Liver (tissue), 9 donors: ENCODE results near the gene IGF2R. TPM values are rescaled to one million over a fixed set of nuclear protein-coding genes. Genes with fewer than 3 reads are reported as not detected.

Experiments
- DNase-seq: peaks from one replicate; pipeline ENCODE4 v3.0.0-alpha.2; 2017; ENCODE audit warnings: low spot score
- H3K27ac ChIP-seq, 2 donors: one replicate each; pipeline ENCODE4 v1.7.0; 2013; ENCODE audit warnings: inconsistent platforms in 2 of 2, low read length in 2 of 2, control low read depth in 1 of 2, low read depth in 1 of 2, mild to moderate bottlenecking in 1 of 2
- H3K27me3 ChIP-seq, 4 donors: one replicate each; pipeline versions ENCODE4 v1.6.1 to v1.7.0; 2013; ENCODE audit warnings: low read length in 3 of 4, inconsistent platforms in 1 of 4, mild to moderate bottlenecking in 1 of 4, moderate library complexity in 1 of 4; ENCODE audit not compliant: control insufficient read depth in 4 of 4, insufficient read depth in 4 of 4
- H3K36me3 ChIP-seq, 4 donors: one replicate each; pipeline versions ENCODE4 v1.6.1 to v1.7.0; 2013; ENCODE audit warnings: low read length in 3 of 4, mild to moderate bottlenecking in 3 of 4, low read depth in 1 of 4, moderate library complexity in 1 of 4; ENCODE audit not compliant: control insufficient read depth in 4 of 4, insufficient read depth in 3 of 4
- H3K4me1 ChIP-seq, 4 donors: one replicate each; pipeline versions ENCODE4 v1.6.1 to v1.7.0; 2013; ENCODE audit warnings: low read length in 3 of 4, mild to moderate bottlenecking in 3 of 4, moderate library complexity in 1 of 4; ENCODE audit not compliant: control insufficient read depth in 4 of 4, insufficient read depth in 4 of 4
- H3K4me3 ChIP-seq, 3 donors: one replicate each; pipeline versions ENCODE4 v1.6.1 to v1.7.0; 2013; ENCODE audit warnings: low read length in 3 of 3, control low read depth in 1 of 3, low read depth in 1 of 3, mild to moderate bottlenecking in 1 of 3
- H3K9ac ChIP-seq, 2 donors: one replicate each; pipeline ENCODE4 v1.7.0; 2013; ENCODE audit warnings: low read length in 2 of 2, mild to moderate bottlenecking in 2 of 2, moderate library complexity in 2 of 2, control low read depth in 1 of 2, low read depth in 1 of 2
- H3K9me3 ChIP-seq, 4 donors: one replicate each; pipeline versions ENCODE4 v1.6.1 to v1.7.0; 2013; ENCODE audit warnings: low read length in 3 of 4; ENCODE audit not compliant: control insufficient read depth in 4 of 4
- FOXA2 ChIP-seq: IDR thresholded peaks from 2 replicates; pipeline ENCODE4 v1.6.1; 2016; ENCODE audit warnings: antibody characterized with exemption
- GABPA ChIP-seq, 2 donors: IDR thresholded peaks in 1 of 2; conservative IDR thresholded peaks in 1 of 2; 2 replicates each; pipeline ENCODE4 v1.6.1; 2016; ENCODE audit warnings: antibody characterized with exemption in 2 of 2, mild to moderate bottlenecking in 1 of 2, moderate library complexity in 1 of 2
- HNF4A ChIP-seq, 2 donors: conservative IDR thresholded peaks; 2 replicates each; pipeline ENCODE4 v1.6.1; 2016; ENCODE audit warnings: antibody characterized with exemption in 2 of 2, mild to moderate bottlenecking in 2 of 2
- JUND ChIP-seq, 2 donors: IDR thresholded peaks; 2 replicates each; pipeline ENCODE4 v1.6.1; 2016; ENCODE audit warnings: antibody characterized with exemption in 2 of 2
- NR2F2 ChIP-seq: IDR thresholded peaks from 2 replicates; pipeline ENCODE4 v1.6.1; 2016; ENCODE audit warnings: antibody characterized with exemption
- RAD21 ChIP-seq, 2 donors: IDR thresholded peaks; 2 replicates each; pipeline ENCODE4 v1.6.1; 2016; ENCODE audit warnings: antibody characterized with exemption in 2 of 2, mild to moderate bottlenecking in 2 of 2
- REST ChIP-seq: IDR thresholded peaks from 2 replicates; pipeline ENCODE4 v1.6.1; 2016; ENCODE audit warnings: antibody characterized with exemption, mild to moderate bottlenecking
- RXRA ChIP-seq, 2 donors: IDR thresholded peaks; 2 replicates each; pipeline ENCODE4 v1.6.1; 2017 to 2018; ENCODE audit warnings: antibody characterized with exemption in 2 of 2, mild to moderate bottlenecking in 1 of 2
- SP1 ChIP-seq: IDR thresholded peaks from 2 replicates; pipeline ENCODE4 v1.6.1; 2018; ENCODE audit warnings: antibody characterized with exemption, mild to moderate bottlenecking
- TAF1 ChIP-seq: conservative IDR thresholded peaks from 2 replicates; pipeline ENCODE4 v1.6.1; 2016; ENCODE audit warnings: antibody characterized with exemption, mild to moderate bottlenecking
- YY1 ChIP-seq: IDR thresholded peaks from 2 replicates; pipeline ENCODE4 v1.6.1; 2016; ENCODE audit warnings: antibody characterized with exemption, mild to moderate bottlenecking
- WGBS: extraction: QIAGEN DNeasy Blood & Tissue Kit; methylation state at CpG from one replicate; pipeline ENCODE4 v1.1.7; 2013; 5-methylcytosine and 5-hydroxymethylcytosine counted together
- polyA plus RNA-seq, 2 donors: library from polyadenylated mRNA; stranded (reverse) in 1 of 2; unstranded in 1 of 2; fragments of 200-250 nt in 1 of 2; fragments of >200 nt in 1 of 2; fragmentation: Nextera tagmentation in 1 of 2; extraction: Ambion mirVana in 1 of 2; gene quantifications; one replicate each; pipeline versions ENCODE4 v1.2.1 to v1.2.3, GENCODE V29; 2013 to 2015
- total RNA-seq, 2 donors: library from RNA; depleted of rRNA; stranded (reverse); fragments of >200 nt; gene quantifications; one replicate each; pipeline ENCODE4 v1.2.3, GENCODE V29; 2014
- TF ChIP-seq, protein P1 (sequence below): IDR thresholded peaks from 2 replicates; pipeline ENCODE4 v1.6.1; 2016; ENCODE audit warnings: antibody characterized with exemption
- TF ChIP-seq, protein P2 (sequence below): fragments of 150-350 bp; IDR thresholded peaks from 2 replicates; pipeline ENCODE4 v1.5.1; 2017; ENCODE audit warnings: improper control_type of control experiment, low read depth, low read length; ENCODE audit not compliant: missing input control
- TF ChIP-seq, protein P3 (sequence below): IDR thresholded peaks from 2 replicates; pipeline ENCODE4 v1.6.1; 2016; ENCODE audit warnings: antibody characterized with exemption
- donor health status: healthy.
- donor health status: healthy.
- donor health status: healthy.
- donor health status: healthy.
- donor health status: healthy.

The IGF2R gene, protein sequence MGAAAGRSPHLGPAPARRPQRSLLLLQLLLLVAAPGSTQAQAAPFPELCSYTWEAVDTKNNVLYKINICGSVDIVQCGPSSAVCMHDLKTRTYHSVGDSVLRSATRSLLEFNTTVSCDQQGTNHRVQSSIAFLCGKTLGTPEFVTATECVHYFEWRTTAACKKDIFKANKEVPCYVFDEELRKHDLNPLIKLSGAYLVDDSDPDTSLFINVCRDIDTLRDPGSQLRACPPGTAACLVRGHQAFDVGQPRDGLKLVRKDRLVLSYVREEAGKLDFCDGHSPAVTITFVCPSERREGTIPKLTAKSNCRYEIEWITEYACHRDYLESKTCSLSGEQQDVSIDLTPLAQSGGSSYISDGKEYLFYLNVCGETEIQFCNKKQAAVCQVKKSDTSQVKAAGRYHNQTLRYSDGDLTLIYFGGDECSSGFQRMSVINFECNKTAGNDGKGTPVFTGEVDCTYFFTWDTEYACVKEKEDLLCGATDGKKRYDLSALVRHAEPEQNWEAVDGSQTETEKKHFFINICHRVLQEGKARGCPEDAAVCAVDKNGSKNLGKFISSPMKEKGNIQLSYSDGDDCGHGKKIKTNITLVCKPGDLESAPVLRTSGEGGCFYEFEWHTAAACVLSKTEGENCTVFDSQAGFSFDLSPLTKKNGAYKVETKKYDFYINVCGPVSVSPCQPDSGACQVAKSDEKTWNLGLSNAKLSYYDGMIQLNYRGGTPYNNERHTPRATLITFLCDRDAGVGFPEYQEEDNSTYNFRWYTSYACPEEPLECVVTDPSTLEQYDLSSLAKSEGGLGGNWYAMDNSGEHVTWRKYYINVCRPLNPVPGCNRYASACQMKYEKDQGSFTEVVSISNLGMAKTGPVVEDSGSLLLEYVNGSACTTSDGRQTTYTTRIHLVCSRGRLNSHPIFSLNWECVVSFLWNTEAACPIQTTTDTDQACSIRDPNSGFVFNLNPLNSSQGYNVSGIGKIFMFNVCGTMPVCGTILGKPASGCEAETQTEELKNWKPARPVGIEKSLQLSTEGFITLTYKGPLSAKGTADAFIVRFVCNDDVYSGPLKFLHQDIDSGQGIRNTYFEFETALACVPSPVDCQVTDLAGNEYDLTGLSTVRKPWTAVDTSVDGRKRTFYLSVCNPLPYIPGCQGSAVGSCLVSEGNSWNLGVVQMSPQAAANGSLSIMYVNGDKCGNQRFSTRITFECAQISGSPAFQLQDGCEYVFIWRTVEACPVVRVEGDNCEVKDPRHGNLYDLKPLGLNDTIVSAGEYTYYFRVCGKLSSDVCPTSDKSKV (N-terminal part only)
- total RNA-seq (10 to 100 TPM; 67.3 to 84.9 TPM), polyA plus RNA-seq (10 to 100 TPM; 16.6 to 24.1 TPM)

GRCh38 chr6:159968295-159969203, at the start of gene IGF2R:
Gene IGF2R (plus strand): TSS chr6:159969082. CDS start chr6:159969247, 165 bp downstream.
- peaks cover 3 to 21% (median 6%) of the 10 kb centered on the region in 4 donors for H3K4me1 ChIP-seq
- H3K36me3 ChIP-seq = no peaks in the 10 kb centered on the region
- H3K9me3 ChIP-seq = no peaks in the 10 kb centered on the region
- 2% methylated on average over 68 of the region's 68 CpGs for WGBS
- TF ChIP-seq, protein P1, sequence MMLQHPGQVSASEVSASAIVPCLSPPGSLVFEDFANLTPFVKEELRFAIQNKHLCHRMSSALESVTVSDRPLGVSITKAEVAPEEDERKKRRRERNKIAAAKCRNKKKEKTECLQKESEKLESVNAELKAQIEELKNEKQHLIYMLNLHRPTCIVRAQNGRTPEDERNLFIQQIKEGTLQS = no peak
- TF ChIP-seq GABPA (IDR thresholded peaks at IDR 0.05 in 1 of 2, conservative IDR thresholded peaks at IDR 0.05 in 1 of 2) (peak in 1 of 2 donors; percentile 43), TAF1 (no peak), RAD21 (IDR thresholded peaks at IDR 0.05) (peak in 1 of 2 donors; percentile 19)
- TF ChIP-seq, protein P2, sequence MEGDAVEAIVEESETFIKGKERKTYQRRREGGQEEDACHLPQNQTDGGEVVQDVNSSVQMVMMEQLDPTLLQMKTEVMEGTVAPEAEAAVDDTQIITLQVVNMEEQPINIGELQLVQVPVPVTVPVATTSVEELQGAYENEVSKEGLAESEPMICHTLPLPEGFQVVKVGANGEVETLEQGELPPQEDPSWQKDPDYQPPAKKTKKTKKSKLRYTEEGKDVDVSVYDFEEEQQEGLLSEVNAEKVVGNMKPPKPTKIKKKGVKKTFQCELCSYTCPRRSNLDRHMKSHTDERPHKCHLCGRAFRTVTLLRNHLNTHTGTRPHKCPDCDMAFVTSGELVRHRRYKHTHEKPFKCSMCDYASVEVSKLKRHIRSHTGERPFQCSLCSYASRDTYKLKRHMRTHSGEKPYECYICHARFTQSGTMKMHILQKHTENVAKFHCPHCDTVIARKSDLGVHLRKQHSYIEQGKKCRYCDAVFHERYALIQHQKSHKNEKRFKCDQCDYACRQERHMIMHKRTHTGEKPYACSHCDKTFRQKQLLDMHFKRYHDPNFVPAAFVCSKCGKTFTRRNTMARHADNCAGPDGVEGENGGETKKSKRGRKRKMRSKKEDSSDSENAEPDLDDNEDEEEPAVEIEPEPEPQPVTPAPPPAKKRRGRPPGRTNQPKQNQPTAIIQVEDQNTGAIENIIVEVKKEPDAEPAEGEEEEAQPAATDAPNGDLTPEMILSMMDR = peak; percentile 18
- peak within 1 kb of the TSS; percentile 68 to 98 (median 77) for H3K4me3 ChIP-seq
- DNase-seq = peak; percentile 91
- peak within 1 kb of the TSS; percentile 90 to 93 for H3K27ac ChIP-seq
- peak within 1 kb of the TSS; percentile 86 to 95 for H3K9ac ChIP-seq
- no peaks in the 10 kb centered on the region for H3K27me3 ChIP-seq

- Histone ChIP-seq H3K36me3 (no peaks in the 10 kb centered on the region), H3K9ac (no peak overlapping the region), H3K4me3 (no peak overlapping the region), H3K27me3 (no peaks in the 10 kb centered on the region), H3K27ac (no peak overlapping the region), H3K9me3 (no peaks in the 10 kb centered on the region), H3K4me1 (peaks cover 5 to 30% (median 17%) of the 10 kb centered on the region in 4 donors)
- DNase-seq = no peak
- WGBS = 92% methylated on average over 6 of the region's 6 CpGs
- no peak for TF ChIP-seq SP1
- TF ChIP-seq, protein P1 = no peak
- TF ChIP-seq, protein P3, sequence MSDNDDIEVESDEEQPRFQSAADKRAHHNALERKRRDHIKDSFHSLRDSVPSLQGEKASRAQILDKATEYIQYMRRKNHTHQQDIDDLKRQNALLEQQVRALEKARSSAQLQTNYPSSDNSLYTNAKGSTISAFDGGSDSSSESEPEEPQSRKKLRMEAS = no peak
- TF ChIP-seq HNF4A (conservative IDR thresholded peaks at IDR 0.05) = no peak
- TF ChIP-seq, protein P2 = no peak
- TF ChIP-seq JUND (IDR thresholded peaks at IDR 0.05) = no peak
- no peak for TF ChIP-seq YY1
- TF ChIP-seq RXRA (IDR thresholded peaks at IDR 0.05) = no peak
- no peak for TF ChIP-seq NR2F2
- no peak for TF ChIP-seq TAF1
- TF ChIP-seq FOXA2 = no peak
- TF ChIP-seq REST = no peak
Observed at GRCh38 chr6:159919800-159920199, 49.1 kb upstream of the IGF2R start.
